ENCODE measurements around the gene FGF5.

FGF5 gene

DNA sequence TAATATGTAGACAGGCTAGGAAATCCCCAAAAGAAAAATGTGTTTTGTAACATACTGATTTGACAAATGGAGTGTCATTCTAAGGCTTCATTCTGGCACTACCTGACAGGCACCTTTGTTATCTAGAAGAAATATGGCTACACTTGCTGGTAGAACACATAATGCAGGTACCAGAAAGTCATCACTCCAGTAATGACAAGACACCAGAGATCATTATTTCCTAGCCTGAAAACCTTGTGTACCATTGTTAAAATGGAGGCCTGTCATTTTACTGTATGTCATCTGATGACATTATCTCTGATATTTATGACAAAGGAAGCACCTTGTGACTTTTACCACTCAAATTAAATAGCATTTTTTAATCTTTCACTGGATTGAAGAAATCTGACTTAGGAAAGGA lies 13.5 kb upstream of the FGF5 start:
- H2AFZ ChIP-seq (ENCODE audit: low read length, unreplicated experiment), result peak overlapping the region; percentile 34
- H3K36me3 ChIP-seq (ENCODE audit: insufficient read depth, low read length), result no peaks in the 10 kb centered on the region
- H3K27ac ChIP-seq (ENCODE audit: low read depth, low read length), result no peak overlapping the region
- no peaks in the 10 kb centered on the region for H3K27me3 ChIP-seq (ENCODE audit: insufficient read depth, low read length)
- H3K79me2 ChIP-seq (ENCODE audit: control insufficient read depth, insufficient read depth, low read length, unreplicated experiment), result no peaks in the 10 kb centered on the region
- no peak overlapping the region for H3K4me3 ChIP-seq (ENCODE audit: low read depth, low read length)
- H3K4me1 ChIP-seq (ENCODE audit: control insufficient read depth, insufficient read depth, low read length, unreplicated experiment), result peaks cover 33% of the 10 kb centered on the region

DNA sequence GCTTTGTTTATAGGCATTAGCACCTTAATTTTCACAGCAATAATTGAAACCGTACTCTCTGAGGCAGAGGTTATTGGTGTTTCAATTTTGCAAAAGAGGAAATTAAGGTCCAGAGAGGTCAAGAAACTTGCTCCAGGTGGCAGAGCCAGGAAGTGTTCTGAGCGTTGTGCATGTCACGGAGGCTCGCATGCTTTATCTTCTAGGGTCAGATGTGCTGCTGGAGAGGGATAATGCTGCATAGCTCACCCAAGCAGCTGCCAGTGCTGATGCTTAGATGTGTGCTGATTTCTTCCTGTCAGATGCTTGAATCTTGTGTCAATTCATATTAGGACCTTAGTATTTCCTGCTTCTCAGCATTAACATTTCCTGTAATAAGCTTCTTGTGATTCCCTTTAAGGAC lies 13.0 kb upstream of the FGF5 start:
- H3K4me1 ChIP-seq (ENCODE audit: control insufficient read depth, insufficient read depth, low read length, unreplicated experiment), result peaks cover 33% of the 10 kb centered on the region
- H3K36me3 ChIP-seq (ENCODE audit: insufficient read depth, low read length), result no peaks in the 10 kb centered on the region
- H3K27me3 ChIP-seq (ENCODE audit: insufficient read depth, low read length), result no peaks in the 10 kb centered on the region
- no peak overlapping the region for H3K4me3 ChIP-seq (ENCODE audit: low read depth, low read length)
- peak overlapping the region; percentile 34 for H2AFZ ChIP-seq (ENCODE audit: low read length, unreplicated experiment)
- H3K79me2 ChIP-seq (ENCODE audit: control insufficient read depth, insufficient read depth, low read length, unreplicated experiment), result no peaks in the 10 kb centered on the region
- no peak overlapping the region for H3K27ac ChIP-seq (ENCODE audit: low read depth, low read length)

DNA sequence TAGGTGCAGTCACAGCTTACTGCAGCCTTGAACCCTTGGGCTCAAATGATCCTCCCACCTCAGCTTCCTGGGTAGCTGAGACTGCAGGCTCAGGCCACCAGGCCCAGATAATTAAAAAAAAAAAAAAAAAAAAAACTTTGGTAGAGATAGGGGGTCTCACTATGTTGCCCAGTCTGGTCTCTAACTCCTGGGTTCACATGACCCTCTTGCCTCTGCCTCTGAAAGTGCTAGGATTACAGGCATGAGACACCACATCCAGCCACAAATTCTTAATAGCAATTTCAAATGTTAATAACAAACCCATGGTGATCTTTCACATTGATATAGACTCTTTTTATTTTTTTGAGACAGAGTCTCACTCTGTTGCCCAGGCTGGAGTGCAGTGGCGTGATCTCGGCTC lies 12.3 kb upstream of the FGF5 start:
- Histone ChIP-seq H3K27ac (ENCODE audit: low read depth, low read length) (no peak overlapping the region), H3K36me3 (ENCODE audit: insufficient read depth, low read length) (no peaks in the 10 kb centered on the region), H3K79me2 (ENCODE audit: control insufficient read depth, insufficient read depth, low read length, unreplicated experiment) (no peaks in the 10 kb centered on the region), H3K4me3 (ENCODE audit: low read depth, low read length) (no peak overlapping the region), H3K27me3 (ENCODE audit: insufficient read depth, low read length) (no peaks in the 10 kb centered on the region), H2AFZ (ENCODE audit: low read length, unreplicated experiment) (no peak overlapping the region), H3K4me1 (ENCODE audit: control insufficient read depth, insufficient read depth, low read length, unreplicated experiment) (peaks cover 29% of the 10 kb centered on the region)

DNA sequence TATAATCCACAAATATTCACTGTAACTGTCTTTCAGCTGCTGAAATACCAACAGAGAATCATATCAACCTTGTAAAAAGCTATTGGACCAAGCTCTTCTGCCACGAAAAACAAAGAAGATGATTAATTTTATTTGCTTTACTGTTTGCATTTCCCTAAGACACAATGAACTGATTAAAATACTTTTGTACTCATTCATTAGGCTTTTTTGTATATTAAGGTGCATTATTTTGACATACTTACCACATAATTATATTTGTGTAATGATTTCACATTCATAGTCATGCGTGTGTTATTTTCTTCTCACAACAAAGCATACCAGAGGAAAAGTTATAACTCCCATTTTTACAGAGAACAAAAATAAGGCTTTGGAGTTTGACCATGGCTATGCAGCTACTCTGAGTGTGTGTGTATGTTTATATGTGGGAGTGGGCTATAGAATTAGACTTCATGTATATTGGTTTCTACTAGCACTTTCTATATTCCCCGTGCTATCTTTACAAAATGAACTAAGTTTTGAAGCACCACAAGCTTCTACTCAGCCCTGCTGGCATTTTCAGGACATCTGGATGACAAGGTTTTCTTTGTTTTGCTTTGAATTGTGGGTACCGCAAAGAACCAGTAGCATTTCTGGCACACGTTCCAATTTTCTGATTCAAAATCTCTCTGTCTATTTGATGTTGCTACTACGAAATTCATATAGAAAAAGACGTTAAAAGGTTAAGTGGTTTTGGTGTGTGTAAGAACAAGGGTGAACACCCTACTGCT lies 11.0 kb upstream of the FGF5 start:
- Histone ChIP-seq H2AFZ (ENCODE audit: low read length, unreplicated experiment) (peak overlapping the region; percentile 86), H3K27ac (ENCODE audit: low read depth, low read length) (peak overlapping the region; percentile 42), H3K4me3 (ENCODE audit: low read depth, low read length) (peak overlapping the region; percentile 47; the same call in 1 of the 2 replicates), H3K79me2 (ENCODE audit: control insufficient read depth, insufficient read depth, low read length, unreplicated experiment) (no peaks in the 10 kb centered on the region), H3K27me3 (ENCODE audit: insufficient read depth, low read length) (no peaks in the 10 kb centered on the region), H3K4me1 (ENCODE audit: control insufficient read depth, insufficient read depth, low read length, unreplicated experiment) (peaks cover 25% of the 10 kb centered on the region), H3K36me3 (ENCODE audit: insufficient read depth, low read length) (no peaks in the 10 kb centered on the region)

DNA sequence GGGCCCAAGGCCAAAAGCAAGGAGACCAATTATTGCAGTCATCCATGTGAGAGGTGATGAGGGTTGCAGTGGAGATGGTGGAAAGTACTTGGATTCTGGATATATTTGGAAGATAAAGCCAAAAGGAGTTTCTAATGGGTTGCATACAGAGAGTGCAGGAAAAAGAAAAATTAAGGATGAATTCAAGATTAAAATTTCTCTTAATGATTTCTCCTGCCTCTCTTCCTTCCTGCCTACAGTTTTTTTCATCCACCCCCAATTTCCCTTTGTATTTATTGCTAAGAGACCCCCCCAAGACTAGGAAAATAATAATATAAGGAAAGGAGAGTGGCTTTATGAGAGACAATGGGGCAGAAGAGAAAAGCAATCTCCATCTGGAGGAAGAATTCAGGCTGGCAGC lies 8.6 kb upstream of the FGF5 start:
- Histone ChIP-seq H3K4me3 (ENCODE audit: low read depth, low read length) (no peak overlapping the region), H2AFZ (ENCODE audit: low read length, unreplicated experiment) (peak overlapping the region; percentile 52), H3K27ac (ENCODE audit: low read depth, low read length) (no peak overlapping the region), H3K27me3 (ENCODE audit: insufficient read depth, low read length) (no peaks in the 10 kb centered on the region), H3K36me3 (ENCODE audit: insufficient read depth, low read length) (no peaks in the 10 kb centered on the region), H3K79me2 (ENCODE audit: control insufficient read depth, insufficient read depth, low read length, unreplicated experiment) (no peaks in the 10 kb centered on the region), H3K4me1 (ENCODE audit: control insufficient read depth, insufficient read depth, low read length, unreplicated experiment) (peaks cover 22% of the 10 kb centered on the region)

DNA sequence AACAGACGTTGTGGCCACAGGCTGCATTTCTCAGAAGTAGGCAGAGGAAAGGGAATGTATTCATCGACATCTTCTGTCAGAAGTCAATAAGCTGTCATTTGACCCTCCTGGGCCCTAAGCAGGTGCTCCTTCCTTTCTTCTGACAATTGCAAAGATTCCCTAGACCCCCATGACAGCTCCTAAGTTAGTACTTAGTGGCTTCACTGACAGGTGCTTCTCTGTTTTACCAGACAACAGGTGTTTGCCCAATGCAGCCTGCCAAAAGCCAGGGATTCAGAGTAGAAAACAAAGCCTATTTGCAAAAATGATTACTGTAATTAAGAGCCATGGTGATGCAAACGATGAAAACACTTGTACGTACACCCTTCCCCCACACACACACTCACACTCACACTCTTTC lies 7.5 kb upstream of the FGF5 start:
- Histone ChIP-seq H3K79me2 (ENCODE audit: control insufficient read depth, insufficient read depth, low read length, unreplicated experiment) (no peaks in the 10 kb centered on the region), H3K4me1 (ENCODE audit: control insufficient read depth, insufficient read depth, low read length, unreplicated experiment) (peaks cover 17% of the 10 kb centered on the region), H3K4me3 (ENCODE audit: low read depth, low read length) (no peak overlapping the region), H3K36me3 (ENCODE audit: insufficient read depth, low read length) (no peaks in the 10 kb centered on the region), H3K27me3 (ENCODE audit: insufficient read depth, low read length) (no peaks in the 10 kb centered on the region), H3K27ac (ENCODE audit: low read depth, low read length) (no peak overlapping the region), H2AFZ (ENCODE audit: low read length, unreplicated experiment) (no peak overlapping the region)

DNA sequence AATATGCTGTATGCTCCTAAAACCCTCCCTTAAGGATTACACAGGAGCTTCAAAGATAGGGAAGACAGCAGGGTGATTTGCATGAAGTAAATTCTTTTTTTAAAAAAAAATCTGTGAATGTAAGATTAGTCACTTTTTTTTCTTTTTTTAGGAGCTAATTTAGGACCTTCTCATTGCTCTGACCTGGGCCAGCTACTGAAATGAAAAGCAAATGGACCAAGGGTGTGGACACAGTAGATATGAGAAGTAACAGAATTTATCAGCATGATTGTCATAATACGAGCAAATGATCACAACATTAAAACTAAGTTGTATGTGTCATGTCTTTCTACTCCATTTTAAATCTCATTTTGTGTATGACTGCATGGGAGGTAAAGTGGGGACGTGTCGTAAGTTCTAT lies 6.6 kb upstream of the FGF5 start:
- Histone ChIP-seq H3K36me3 (ENCODE audit: insufficient read depth, low read length) (no peaks in the 10 kb centered on the region), H3K4me1 (ENCODE audit: control insufficient read depth, insufficient read depth, low read length, unreplicated experiment) (peaks cover 22% of the 10 kb centered on the region), H3K27me3 (ENCODE audit: insufficient read depth, low read length) (no peaks in the 10 kb centered on the region), H3K79me2 (ENCODE audit: control insufficient read depth, insufficient read depth, low read length, unreplicated experiment) (no peaks in the 10 kb centered on the region), H3K27ac (ENCODE audit: low read depth, low read length) (no peak overlapping the region), H3K4me3 (ENCODE audit: low read depth, low read length) (no peak overlapping the region), H2AFZ (ENCODE audit: low read length, unreplicated experiment) (no peak overlapping the region)

DNA sequence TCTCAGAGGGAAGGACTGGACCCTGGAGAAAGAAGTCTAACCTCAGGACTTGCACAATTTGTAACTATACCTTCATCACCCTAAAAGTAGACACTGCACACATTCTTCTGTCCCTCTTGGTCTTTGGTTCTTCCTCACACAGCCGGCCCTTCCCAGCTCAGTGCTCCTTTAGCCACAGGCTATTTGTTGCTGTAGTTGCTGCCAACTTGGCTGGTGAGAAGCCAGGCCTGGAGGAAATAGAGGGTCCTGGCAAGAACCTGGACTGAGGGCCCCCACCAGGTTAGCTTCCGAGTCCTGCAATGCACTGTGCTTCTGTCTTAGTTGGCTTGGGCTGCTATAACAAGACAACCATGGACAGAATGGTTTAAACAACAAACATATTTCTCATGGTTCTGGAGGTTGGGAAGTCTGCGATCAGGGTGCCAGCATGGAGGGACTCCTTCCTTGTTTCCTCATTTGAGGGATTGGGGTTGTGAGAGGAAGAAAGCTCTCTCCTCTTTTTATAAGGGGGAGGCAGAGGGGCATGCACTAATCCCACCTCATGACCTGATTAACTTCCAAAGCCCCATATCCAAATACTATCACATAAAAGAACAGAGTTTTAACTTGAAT lies 4.4 kb upstream of the FGF5 start:
- no peaks in the 10 kb centered on the region for H3K27me3 ChIP-seq (ENCODE audit: insufficient read depth, low read length)

DNA sequence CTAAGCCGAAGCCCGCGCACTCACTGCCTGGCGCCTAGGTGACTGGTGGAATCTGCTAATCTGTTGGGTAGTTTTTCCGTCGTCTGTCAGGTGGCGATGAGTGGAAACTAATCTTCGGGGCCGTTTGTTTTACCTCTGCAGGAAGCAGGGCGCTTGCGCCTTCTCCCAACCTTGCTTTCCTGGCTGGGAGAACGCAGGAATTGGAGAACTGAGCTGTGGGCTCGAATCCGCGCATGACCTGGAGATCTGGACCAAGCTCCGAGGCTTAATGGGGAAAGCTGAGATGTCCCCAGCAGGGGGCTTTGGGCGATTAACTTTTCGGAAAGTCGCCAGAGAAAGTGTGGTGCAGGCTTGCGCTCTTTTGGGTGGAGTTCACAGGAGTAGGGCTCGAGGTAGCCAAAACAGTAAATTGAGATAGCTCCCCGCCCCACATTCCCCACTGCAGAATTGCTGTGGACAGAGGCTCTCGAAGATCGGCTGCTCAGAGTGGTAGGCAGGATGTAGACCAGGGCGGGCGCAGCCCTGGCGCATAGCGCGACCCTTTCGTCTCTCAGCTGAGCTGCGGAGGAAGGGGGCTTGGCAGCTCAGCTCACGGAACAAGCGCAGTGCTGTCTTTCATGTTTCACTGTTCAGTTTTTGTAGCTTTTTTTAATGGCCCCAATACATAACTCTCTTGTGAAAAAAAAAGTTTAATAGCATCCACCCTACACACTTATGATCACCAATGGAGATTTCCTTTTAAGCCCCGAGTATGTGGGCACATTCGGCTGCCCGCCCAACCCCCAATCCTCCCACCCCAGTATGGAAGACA lies 2.7 kb upstream of the FGF5 start:
- H3K27ac ChIP-seq (ENCODE audit: low read depth, low read length), result no peak overlapping the region
- H3K4me1 ChIP-seq (ENCODE audit: control insufficient read depth, insufficient read depth, low read length, unreplicated experiment), result peaks cover 13% of the 10 kb centered on the region
- no peaks in the 10 kb centered on the region for H3K27me3 ChIP-seq (ENCODE audit: insufficient read depth, low read length)
- H3K36me3 ChIP-seq (ENCODE audit: insufficient read depth, low read length), result no peaks in the 10 kb centered on the region
- H2AFZ ChIP-seq (ENCODE audit: low read length, unreplicated experiment), result no peak overlapping the region
- H3K79me2 ChIP-seq (ENCODE audit: control insufficient read depth, insufficient read depth, low read length, unreplicated experiment), result peaks cover 23% of the 10 kb centered on the region
- H3K4me3 ChIP-seq (ENCODE audit: low read depth, low read length), result no peak overlapping the region

More for the DNA sequence above, 4.4 kb upstream of the FGF5 start:
- Histone ChIP-seq H3K36me3 (ENCODE audit: insufficient read depth, low read length) (no peaks in the 10 kb centered on the region), H3K79me2 (ENCODE audit: control insufficient read depth, insufficient read depth, low read length, unreplicated experiment) (peaks cover 7% of the 10 kb centered on the region), H3K4me3 (ENCODE audit: low read depth, low read length) (no peak overlapping the region), H2AFZ (ENCODE audit: low read length, unreplicated experiment) (no peak overlapping the region), H3K27ac (ENCODE audit: low read depth, low read length) (no peak overlapping the region), H3K4me1 (ENCODE audit: control insufficient read depth, insufficient read depth, low read length, unreplicated experiment) (peaks cover 10% of the 10 kb centered on the region)

DNA sequence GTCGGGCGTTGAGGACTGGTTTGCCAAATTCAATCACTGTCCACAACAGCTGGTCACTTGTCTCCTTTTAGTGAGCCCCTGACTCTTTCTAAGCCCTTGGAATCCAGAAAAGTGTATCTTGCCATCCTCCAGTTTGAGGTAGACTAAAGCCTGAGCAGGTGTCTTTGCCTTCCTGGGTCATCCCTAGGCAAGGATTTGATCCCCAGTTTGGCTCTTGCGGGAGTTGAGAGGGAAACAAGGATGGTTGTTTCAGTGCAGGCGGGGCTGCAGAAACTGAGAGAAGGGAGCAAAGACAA lies 2.2 kb upstream of the FGF5 start:
- no peaks in the 10 kb centered on the region for H3K36me3 ChIP-seq (ENCODE audit: insufficient read depth, low read length)
- H3K27ac ChIP-seq (ENCODE audit: low read depth, low read length), result no peak overlapping the region
- H3K27me3 ChIP-seq (ENCODE audit: insufficient read depth, low read length), result no peaks in the 10 kb centered on the region
- H2AFZ ChIP-seq (ENCODE audit: low read length, unreplicated experiment), result no peak overlapping the region
- peaks cover 29% of the 10 kb centered on the region for H3K79me2 ChIP-seq (ENCODE audit: control insufficient read depth, insufficient read depth, low read length, unreplicated experiment)
- peaks cover 16% of the 10 kb centered on the region for H3K4me1 ChIP-seq (ENCODE audit: control insufficient read depth, insufficient read depth, low read length, unreplicated experiment)
- no peak overlapping the region for H3K4me3 ChIP-seq (ENCODE audit: low read depth, low read length)
